Type B pancreatic cell (in vitro differentiated cells): ENCODE results near the gene NSDHL. TPM values are rescaled to one million over a fixed set of nuclear protein-coding genes. Genes with fewer than 3 reads are reported as not detected.
"Not testable (repeated sequence)": the region's sequence is repeated elsewhere in the genome, so short reads cannot be mapped to it uniquely, and the experiment has no call there.

Experiments used
- DNase-seq: peaks from one replicate; pipeline ENCODE4 v3.0.0; 2021; ENCODE audit warnings: mixed read lengths; ENCODE audit not compliant: unreplicated experiment; ENCODE audit errors: extremely low spot score
- H3K27ac Mint-ChIP-seq: 2 replicates; pipeline ENCODE4 v1.8.0; 2021; ENCODE audit warnings: mild to moderate bottlenecking, mixed read lengths
- H3K27me3 Mint-ChIP-seq: 2 replicates; pipeline ENCODE4 v1.8.0; 2021; ENCODE audit warnings: mixed read lengths
- H3K36me3 Mint-ChIP-seq: 2 replicates; pipeline ENCODE4 v1.8.0; 2021; ENCODE audit warnings: mixed read lengths
- H3K4me1 Mint-ChIP-seq: one replicate; pipeline ENCODE4 v1.8.0; 2021; ENCODE audit warnings: mixed read lengths; ENCODE audit not compliant: unreplicated experiment
- H3K4me3 Mint-ChIP-seq: 2 replicates; pipeline ENCODE4 v1.8.0; 2021; ENCODE audit warnings: mild to moderate bottlenecking, mixed read lengths
- H3K9me3 Mint-ChIP-seq: 2 replicates; pipeline ENCODE4 v1.8.0; 2021; ENCODE audit warnings: mixed read lengths
- long read RNA-seq: library from polyadenylated mRNA; unstranded; transcript quantifications from one replicate; pipeline ENCODE4 v2.0.0, GENCODE V29; 2020
- total RNA-seq: library from RNA; stranded (reverse); gene quantifications from 2 replicates; pipeline ENCODE4 v1.2.1, GENCODE V29; 2021; ENCODE audit warnings: low replicate concordance
- TF ChIP-seq, protein P1 (sequence below): fragments of 200-600 bp; sonication (generic); conservative IDR thresholded peaks from 2 replicates; pipeline ENCODE4 v1.5.0; 2021; ENCODE audit warnings: antibody characterized with exemption, mild to moderate bottlenecking

Gene NSDHL
- 27.5 and 28.0 TPM in 2 replicates for total RNA-seq
- long read RNA-seq, transcript NSDHL-203 (9 exons, 1,630 nt) = minor isoform, 9 of 151 reads
- long read RNA-seq, transcript NSDHL-201 (8 exons, 1,929 nt) = major isoform, 135 of 151 reads
- long read RNA-seq, partial matches to known transcripts = 3 of 151 reads
- long read RNA-seq, other reads (novel, unspliced or antisense) = 4 of 151 reads

DNA sequence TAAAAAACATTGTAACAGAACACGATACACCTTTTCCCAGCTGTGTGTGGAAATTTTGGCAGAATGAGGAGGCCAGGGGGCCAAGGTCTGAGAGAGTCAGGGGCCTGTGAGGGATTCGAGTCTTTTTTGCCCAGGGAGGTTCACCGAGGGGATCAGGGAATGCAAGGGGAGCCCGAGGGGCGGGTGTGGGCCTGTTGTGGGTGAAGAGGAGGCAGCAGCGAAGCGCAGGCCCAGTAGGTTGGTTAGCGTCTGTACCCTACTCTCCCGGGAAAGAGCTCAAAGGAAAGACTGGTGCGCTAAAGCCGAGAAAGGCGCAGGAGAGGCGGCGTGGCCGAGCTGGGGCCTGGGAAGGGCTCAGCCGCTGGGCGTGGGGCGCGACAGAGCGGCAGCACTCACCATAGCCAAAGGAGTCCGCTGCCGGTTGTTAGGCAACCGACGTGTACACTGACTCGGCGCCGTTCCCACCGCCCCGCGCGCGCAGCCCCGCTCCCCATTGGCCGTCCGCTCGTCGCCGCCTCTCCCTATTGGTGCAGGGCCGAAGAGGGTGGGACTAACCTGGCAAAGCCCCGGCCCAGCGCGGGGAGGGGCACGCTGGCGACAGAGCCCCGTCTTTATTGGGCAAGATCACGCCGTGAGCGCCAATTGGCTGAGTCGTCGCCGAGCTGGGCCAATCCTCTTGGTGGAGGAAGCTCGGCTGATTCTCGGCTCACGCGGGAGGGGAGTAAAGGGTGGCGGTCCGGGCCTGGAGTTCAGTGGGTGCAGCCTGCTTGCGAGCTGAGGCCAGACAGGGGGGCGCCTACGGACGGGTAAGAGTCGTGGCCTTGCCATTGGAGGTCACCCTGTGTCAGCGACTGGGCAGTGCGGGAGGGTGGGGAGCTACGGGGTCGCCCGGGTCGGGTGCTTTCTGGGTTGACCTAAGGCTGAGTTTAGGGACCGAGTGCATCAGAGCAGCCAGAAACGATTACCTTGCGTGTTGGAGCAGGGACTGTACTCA, at the start of gene NSDHL, which contains the start of gene CETN2:
Gene NSDHL, plus strand, starts transcription at position 752 of the 994 bp plus-strand sequence. CDS start 15,262 bp downstream, outside the sequence.
Gene CETN2, minus strand, starts transcription at position 446 of the 994 bp plus-strand sequence. Its CDS starts 47 bp downstream, at position 399.
- TF ChIP-seq, protein P1, sequence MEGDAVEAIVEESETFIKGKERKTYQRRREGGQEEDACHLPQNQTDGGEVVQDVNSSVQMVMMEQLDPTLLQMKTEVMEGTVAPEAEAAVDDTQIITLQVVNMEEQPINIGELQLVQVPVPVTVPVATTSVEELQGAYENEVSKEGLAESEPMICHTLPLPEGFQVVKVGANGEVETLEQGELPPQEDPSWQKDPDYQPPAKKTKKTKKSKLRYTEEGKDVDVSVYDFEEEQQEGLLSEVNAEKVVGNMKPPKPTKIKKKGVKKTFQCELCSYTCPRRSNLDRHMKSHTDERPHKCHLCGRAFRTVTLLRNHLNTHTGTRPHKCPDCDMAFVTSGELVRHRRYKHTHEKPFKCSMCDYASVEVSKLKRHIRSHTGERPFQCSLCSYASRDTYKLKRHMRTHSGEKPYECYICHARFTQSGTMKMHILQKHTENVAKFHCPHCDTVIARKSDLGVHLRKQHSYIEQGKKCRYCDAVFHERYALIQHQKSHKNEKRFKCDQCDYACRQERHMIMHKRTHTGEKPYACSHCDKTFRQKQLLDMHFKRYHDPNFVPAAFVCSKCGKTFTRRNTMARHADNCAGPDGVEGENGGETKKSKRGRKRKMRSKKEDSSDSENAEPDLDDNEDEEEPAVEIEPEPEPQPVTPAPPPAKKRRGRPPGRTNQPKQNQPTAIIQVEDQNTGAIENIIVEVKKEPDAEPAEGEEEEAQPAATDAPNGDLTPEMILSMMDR = no peak
- H3K4me1 Mint-ChIP-seq = no peaks in the 10 kb centered on the region
- H3K36me3 Mint-ChIP-seq = peaks cover 11% of the 10 kb centered on the region
- peaks cover 4% of the 10 kb centered on the region for H3K9me3 Mint-ChIP-seq
- DNase-seq = peak; percentile 95
- H3K27me3 Mint-ChIP-seq = no peaks in the 10 kb centered on the region
- H3K27ac Mint-ChIP-seq = peak within 1 kb of the TSS; percentile 96
- H3K4me3 Mint-ChIP-seq = peak within 1 kb of the TSS; percentile 99

DNA sequence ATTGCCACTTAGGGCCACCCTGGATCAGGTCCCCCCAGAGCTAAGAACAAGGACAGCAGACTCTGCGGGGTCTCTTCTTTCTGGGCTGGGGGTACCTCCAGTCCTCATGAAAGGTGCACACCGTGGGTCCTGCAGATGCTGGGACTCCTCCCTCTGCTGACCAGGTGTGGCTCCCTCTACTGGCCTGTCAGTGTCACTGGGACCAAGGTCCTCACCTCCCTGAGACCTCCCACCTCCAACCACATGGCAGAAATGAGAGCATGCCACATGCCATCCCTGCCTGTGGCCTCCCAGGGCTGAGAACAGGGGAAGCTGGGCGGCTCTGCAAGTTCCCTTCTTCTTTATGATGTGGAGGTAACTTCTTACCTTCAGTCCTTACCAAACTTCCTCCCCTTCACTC, 43.8 kb upstream of the NSDHL start:
- not testable (repeated sequence) for H3K36me3 Mint-ChIP-seq, H3K27ac Mint-ChIP-seq, H3K9me3 Mint-ChIP-seq, H3K4me1 Mint-ChIP-seq, H3K27me3 Mint-ChIP-seq, H3K4me3 Mint-ChIP-seq, DNase-seq

DNA sequence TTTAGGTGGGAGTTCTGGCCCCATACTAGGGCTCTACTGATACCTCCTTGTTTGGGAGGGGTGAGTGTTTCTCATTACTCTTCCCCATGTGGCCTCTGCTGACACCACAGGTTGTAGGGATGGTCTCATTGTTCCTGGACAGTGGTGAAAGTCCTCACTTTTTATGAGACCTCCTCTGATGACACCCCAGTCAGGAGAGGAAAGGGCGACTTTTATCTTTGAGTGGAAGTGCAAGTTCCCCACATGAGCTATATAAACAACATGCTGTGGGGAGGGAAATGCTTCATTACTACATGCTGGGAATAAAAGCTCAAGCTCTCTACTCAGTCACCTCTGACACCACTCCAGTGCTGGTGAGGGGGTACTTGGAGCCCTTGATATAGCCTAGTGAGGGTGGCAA, 31.9 kb upstream of the NSDHL start:
- no peak for DNase-seq
- Mint-ChIP-seq H3K36me3 (no peaks in the 10 kb centered on the region), H3K4me3 (no peak overlapping the region), H3K27me3 (peaks cover 7% of the 10 kb centered on the region), H3K9me3 (no peaks in the 10 kb centered on the region), H3K27ac (no peak overlapping the region), H3K4me1 (no peaks in the 10 kb centered on the region)
- TF ChIP-seq, protein P1 = no peak

DNA sequence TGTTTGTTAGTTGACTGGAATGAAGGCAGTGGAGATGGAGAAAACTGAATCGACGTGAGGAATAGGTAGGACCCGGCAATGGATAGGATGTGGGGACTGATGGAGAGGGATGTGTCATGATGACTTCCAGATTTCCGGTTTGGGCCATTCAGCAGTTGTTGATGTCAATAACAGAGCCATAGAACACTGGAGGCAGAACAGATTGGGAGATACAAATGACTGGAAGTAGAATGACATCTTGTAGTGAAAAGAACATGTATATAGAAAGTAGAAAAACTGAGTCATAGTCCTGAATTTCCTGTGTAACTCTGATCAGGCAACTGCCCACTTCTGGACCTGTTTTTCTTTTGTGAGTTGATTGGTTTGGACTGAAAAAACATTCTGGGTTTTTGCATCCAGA, 24.8 kb upstream of the NSDHL start:
- no peak overlapping the region for H3K4me3 Mint-ChIP-seq
- TF ChIP-seq, protein P1 = no peak
- H3K27me3 Mint-ChIP-seq = peaks cover 10% of the 10 kb centered on the region
- H3K27ac Mint-ChIP-seq = no peak overlapping the region
- DNase-seq = no peak
- H3K9me3 Mint-ChIP-seq = no peaks in the 10 kb centered on the region
- H3K36me3 Mint-ChIP-seq = no peaks in the 10 kb centered on the region
- H3K4me1 Mint-ChIP-seq = no peaks in the 10 kb centered on the region

DNA sequence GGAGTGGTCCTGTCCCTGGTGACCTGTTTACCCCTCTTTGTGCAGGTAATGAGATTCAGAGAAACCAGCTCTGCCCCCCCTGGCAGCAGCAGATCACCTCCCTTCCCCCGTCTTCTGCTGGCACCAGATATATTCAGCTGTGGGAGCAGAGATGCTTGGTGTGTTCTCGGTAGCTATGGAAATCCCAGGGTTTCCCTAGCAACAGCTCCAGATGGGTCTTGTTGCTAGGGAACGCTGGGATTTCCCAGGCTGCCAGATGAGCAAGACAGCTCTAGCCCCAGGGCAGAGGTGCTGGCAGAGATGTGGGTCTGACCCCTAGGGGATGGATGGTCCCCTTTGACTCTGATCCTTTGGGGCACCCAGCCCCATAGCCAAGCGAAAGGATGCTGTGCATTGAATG, 20.5 kb upstream of the NSDHL start:
- Mint-ChIP-seq H3K36me3 (no peaks in the 10 kb centered on the region), H3K27ac (no peak overlapping the region), H3K9me3 (no peaks in the 10 kb centered on the region), H3K4me1 (no peaks in the 10 kb centered on the region), H3K4me3 (no peak overlapping the region), H3K27me3 (peaks cover 3% of the 10 kb centered on the region)
- no peak for DNase-seq
- TF ChIP-seq, protein P1 = no peak

DNA sequence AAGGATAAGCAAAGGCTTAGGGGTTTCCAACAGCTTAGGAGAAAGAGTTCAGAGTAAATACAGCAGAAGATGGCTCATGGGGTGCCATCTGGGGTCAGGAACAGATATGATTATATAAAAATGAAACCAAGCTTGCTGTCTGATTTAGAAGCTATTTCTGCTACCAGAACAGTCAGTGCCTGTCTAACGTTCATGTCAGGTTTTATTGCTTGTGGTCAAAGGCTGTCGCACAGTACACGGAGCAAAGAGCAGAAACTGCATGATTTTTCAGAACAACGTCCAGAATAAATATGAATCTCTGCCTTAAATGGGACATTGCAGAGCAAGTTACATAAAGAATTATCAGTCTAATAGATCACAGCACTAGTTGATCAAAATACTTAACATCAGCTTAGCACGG, 17.7 kb upstream of the NSDHL start:
- Mint-ChIP-seq H3K9me3 (no peaks in the 10 kb centered on the region), H3K4me3 (no peak overlapping the region), H3K27ac (no peak overlapping the region), H3K4me1 (no peaks in the 10 kb centered on the region), H3K36me3 (no peaks in the 10 kb centered on the region), H3K27me3 (peaks cover 3% of the 10 kb centered on the region)
- TF ChIP-seq, protein P1 = no peak
- no peak for DNase-seq
